ENCODE measurements around the gene PARVB.

DNA sequence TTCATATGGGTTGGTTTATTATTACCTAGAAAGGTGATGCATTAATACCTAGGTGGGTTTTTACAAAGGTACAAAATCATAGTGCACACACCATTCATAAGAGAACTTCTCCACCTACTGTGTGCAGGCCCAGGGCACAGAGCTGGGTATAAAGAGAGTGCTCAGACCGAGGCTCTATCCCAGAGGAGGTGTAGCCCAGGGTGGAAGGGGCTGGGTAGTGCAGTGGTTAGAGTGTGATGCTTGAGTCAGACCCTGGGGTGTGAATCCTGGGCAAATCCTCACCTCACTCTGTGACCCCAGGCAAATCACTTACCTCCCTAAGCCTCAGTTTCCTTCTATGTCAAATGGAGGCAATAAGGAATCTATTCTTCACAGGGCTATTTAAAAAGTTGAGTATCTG lies 188.8 kb downstream of the PARVB start:
- TF ChIP-seq, protein P1, sequence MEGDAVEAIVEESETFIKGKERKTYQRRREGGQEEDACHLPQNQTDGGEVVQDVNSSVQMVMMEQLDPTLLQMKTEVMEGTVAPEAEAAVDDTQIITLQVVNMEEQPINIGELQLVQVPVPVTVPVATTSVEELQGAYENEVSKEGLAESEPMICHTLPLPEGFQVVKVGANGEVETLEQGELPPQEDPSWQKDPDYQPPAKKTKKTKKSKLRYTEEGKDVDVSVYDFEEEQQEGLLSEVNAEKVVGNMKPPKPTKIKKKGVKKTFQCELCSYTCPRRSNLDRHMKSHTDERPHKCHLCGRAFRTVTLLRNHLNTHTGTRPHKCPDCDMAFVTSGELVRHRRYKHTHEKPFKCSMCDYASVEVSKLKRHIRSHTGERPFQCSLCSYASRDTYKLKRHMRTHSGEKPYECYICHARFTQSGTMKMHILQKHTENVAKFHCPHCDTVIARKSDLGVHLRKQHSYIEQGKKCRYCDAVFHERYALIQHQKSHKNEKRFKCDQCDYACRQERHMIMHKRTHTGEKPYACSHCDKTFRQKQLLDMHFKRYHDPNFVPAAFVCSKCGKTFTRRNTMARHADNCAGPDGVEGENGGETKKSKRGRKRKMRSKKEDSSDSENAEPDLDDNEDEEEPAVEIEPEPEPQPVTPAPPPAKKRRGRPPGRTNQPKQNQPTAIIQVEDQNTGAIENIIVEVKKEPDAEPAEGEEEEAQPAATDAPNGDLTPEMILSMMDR (IDR thresholded peaks at IDR 0.05), result no peak
- no peak for TF ChIP-seq POLR2A (IDR thresholded peaks at IDR 0.05)
